Activated CD4-positive, alpha-beta T cell treated with anti-CD3 and anti-CD28 coated beads, Interleukin-2, amount 50 U/mL, for 48 hours (primary cell): Measurements from ENCODE around the gene CDK17.
"Not testable (repeated sequence)": the region's sequence is repeated elsewhere in the genome, so short reads cannot be mapped to it uniquely, and the experiment has no call there.

Experiments
- DNase-seq, 2 experiments: peaks; one replicate each; pipeline ENCODE4 v3.0.0-alpha.2; 2020

The CDK17 gene

DNA sequence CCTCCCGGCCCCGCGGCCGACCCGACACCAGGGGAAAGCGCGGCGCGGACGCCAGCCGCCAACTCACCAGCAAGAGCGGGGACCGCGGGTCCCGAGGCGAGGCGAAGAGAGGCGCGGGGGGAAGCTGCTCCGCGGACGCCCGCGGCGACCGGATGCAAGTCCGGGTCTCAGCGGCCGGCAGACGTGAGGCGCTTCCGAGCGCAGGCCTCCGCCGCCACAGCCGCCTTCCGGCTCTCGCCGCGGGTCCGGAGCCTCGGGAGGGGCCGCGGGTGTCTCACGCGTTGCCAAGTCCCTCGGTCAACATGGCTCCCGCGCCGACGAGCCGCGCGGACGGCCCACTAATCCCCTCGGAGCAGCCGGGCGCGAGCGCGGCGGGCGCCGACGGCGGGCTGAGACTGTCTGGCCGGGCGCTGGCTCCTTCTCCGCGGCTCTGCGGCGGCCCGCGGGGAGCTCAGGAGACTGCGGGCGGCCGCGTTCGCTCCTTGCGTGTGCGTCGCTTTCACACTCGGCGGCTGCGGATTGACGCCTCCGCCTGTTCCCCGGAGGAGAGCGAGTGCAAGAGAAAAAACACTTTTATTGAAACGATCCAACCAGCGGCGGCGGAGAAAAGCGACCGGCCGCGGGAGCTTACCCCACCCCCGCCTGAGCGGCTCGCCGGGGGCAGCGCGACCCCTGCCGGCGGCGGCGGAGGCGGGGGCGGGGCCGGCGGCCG lies at the start of gene CDK17:
CDK17 (minus strand) TSS at position 521 of the 712 bp plus-strand sequence. CDS start 65,603 bp downstream, outside the sequence.
- peak; percentile 81 to 87 for DNase-seq

DNA sequence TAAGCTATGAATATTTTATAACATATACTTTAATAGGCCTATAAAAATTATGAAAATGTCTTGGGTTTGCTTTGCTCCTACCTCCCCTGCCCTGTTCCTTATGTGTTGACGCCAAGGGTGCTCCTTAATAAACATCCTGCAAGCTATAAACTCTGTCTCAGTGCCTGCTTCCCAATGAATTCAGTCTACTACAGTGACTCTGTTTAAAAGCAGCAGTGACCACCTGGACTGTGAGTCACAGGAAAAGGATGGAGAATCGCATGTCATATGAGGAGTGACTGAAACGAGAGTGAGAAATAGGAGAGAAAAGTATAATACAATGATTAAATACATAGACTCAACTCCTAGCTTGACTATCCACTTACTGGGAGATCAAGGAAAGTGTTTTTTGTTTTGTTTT lies 48.1 kb upstream of the CDK17 start:
- no peak for DNase-seq

DNA sequence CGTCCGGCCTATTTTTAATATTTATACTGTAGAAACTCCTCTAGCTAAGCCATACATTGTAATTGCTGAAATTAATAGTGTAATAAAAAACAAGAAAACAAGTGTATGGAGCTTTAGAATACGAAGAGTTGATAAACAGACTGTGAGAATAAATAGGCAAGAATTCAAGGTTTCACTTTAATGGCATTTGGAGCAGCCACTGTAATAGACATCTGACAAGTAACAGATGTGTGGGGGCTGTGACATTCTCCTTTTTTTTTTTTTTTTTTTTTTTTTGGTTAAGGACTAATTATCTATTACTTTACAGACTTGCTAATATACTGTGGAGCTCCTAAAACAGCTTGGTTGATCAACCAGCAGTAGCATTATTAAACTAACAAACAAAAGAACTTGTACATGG lies 47.0 kb upstream of the CDK17 start:
- DNase-seq: no peak

- DNase-seq: peak in 1 of 2 experiments; percentile 36
Measured at GRCh38 chr12:96445691-96446583, 45.7 kb upstream of the CDK17 start.

DNA sequence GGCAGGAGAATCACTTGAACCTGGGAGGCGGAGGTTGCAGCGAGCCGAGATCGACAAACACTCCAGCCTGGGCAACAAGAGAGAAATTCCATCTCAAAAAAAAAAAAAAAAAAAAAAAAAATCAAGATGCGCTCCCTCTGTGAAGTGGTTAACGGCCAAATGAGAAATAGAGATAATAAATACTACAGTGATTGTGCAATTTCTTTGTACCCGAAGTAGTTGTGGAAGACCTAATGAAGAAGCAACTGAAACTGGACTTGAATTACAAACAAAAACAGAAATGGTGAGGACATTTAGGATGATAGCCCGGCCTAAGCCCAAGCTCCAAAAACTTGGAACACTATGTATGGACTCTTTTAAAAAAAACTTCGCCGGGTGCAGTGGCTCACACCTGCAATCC lies 44.2 kb upstream of the CDK17 start:
- no peak for DNase-seq

DNA sequence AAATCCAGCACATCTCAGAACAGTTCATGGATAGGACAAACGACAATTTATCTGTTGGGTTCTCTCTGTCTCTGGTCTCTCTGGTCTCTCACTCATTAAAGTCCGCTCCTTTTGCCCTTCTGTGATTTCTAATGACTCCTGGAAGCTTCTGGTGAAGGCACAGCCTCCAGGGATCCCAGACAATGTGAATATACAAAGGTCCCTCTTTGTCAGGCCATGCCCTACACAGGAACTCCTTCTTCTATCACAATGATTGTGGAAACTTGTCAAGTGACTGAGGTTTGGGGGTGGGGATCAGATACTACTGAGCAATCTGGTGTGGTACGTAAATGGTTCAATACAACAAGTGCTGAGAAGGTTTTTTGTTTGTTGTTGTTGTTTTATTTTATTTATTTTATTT lies 42.7 kb upstream of the CDK17 start:
- DNase-seq: no peak

- no peak for DNase-seq
Measured at GRCh38 chr12:96441816-96442215, 41.6 kb upstream of the CDK17 start.

DNA sequence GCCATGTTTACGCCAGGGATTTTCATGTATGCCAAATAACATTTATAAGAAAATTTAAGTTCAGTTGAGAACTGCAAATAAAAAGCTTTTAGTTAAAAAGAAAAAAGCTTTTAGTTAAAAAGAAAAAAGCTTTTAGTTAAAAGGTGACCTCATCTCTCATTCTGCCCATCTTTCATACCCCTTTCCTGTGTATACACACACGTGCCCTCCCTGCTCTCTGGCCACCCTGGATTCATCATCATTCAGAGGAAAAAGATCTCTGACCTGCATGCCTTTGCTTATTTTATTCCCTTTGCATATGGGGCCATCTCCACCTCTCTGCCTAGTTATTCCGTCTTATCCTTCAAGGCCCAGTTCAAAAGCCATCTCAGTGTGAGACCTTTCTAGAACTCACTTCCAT lies 38.1 kb upstream of the CDK17 start:
- DNase-seq: no peak

GRCh38 chr12:96437171-96437445 lies 36.9 kb upstream of the CDK17 start:
- DNase-seq: no peak

- no peak for DNase-seq
Measured at GRCh38 chr12:96436366-96437170, 36.3 kb upstream of the CDK17 start.

DNA sequence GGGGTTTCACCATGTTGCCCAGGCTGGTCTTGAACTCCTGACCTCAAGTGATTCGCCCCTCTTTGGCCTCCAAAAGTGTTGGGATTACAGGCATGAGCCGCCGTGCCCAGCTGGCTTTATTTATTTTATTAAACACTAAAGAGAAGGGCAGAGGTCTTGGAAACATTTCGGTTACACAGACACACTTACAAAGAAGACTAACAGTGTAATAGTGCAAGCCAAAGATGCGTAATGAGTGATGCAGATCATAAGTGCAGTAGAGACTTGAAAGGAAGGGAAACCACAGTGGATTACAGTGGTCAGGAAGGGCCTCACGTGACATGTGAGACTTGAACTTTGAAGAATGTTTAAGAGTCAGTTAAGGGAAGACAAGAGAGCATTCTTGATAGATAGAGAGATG lies 33.9 kb upstream of the CDK17 start:
- peak; percentile 52 to 66 for DNase-seq

DNA sequence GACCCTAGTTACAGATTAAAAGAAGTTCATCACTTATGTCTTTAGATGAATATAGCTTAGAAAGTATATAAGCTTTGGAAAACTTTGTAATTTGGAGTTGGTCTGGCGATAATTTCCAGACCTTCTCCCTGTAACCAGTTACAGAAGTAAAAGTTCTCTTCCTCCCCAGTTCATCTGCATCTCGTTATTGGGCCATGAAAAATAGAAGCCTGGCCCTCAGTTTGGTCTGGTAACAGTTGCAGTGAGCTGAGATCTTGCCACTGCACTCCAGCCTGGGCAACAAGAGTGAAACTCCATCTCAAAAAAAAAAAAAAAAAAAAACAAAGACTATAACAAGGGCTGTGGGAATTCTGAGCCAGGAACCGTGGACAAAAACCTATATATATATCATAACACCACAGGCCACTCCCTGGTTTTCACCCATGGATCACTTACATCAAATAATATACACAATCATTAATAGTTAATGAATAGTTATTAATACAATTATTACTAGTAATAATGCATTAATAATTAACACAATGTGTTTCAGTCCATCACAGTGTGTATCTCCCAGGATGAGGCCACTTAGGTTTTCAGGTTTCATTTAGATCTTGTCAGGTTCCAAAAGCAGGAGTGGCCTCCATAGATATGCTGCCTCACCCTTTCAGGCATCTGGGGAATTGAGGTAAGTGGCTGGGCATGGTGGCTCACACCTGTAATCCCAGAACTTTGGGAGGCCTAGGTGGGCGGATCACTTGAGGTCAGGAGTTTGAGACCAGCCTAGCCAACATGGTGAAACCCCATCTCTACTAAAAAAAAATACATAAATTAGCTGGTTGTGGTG lies 32.5 kb upstream of the CDK17 start:
- DNase-seq: not testable (repeated sequence)

DNA sequence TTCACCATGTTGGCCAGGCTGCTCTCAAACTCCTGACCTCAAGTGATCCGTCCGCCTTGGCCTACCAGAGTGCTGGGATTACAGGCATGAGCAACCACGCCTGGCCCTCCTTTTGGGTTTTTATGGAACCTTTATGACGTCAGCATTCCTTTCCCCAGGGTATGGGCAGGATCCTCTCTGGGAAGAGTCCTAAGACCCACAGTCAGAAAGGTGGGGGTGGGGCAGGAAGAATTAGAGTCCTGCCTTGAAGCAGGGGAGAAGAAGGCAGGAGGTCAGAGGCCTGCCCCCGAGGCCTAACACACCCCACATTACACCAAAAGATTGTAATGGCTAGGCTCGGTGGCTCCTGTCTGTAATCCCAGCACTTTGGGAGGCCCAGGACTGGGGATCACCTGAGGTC lies 30.8 kb upstream of the CDK17 start:
- DNase-seq: no peak

GRCh38 chr12:96427269-96427729 lies 27.1 kb upstream of the CDK17 start:
- DNase-seq: peak; percentile 23 to 46

DNA sequence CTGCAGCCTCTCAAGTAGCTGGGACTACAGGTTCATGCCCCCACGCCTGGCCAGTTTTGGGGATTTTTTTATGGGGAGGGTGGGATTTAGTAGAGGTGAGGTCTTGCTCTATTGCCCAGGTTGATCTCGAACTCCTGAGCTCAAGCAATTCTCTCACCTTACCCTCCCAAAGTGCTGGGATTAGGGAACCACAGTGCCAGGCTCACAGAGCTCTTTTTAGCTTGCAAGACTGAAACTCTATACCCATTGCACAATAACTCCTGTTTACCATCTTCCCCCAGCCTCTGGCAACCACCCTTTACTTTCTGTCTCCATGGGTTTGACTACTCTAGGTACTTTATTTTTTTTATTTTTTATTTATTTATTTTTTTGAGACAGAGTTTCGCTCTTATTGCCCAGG lies 25.7 kb upstream of the CDK17 start:
- DNase-seq: no peak

DNA sequence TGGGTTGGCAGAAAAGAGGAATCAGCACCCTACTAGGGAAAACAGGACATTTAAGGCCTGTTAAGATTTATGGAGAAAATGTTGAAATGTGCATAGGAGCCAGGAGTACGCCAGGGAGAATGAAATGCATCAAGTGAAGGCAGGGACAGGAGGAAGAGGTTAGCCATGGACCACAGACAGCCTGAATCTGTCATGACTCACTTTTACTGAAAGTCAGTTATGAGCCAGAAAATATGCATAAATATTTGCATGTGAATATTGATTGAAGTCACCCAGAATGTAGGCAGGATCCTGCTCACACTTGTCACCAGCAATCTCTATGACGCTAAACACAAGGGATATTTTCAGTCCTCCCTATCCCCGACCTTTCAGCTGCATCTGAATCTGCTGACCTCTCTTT lies 25.1 kb upstream of the CDK17 start:
- peak; percentile 19 to 42 for DNase-seq

DNA sequence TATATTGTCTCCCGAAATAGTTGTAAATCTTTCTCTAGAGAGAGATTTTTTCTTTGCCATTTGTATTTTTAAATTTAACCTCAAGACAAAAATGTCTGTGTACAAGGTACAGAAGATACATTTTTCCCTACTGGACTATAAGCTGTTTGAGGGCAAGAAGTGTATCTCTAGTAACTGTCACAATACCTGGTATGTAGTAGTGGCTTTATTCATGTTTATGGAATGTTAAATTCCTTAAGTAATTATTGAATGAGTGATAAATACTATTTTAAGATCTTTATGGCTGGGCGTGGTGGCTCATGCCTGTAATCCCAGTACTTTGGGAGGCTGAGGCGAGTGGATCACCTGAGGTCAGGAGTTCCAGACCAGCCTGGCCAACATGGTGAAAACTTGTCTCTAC lies 24.4 kb upstream of the CDK17 start:
- no peak for DNase-seq

DNA sequence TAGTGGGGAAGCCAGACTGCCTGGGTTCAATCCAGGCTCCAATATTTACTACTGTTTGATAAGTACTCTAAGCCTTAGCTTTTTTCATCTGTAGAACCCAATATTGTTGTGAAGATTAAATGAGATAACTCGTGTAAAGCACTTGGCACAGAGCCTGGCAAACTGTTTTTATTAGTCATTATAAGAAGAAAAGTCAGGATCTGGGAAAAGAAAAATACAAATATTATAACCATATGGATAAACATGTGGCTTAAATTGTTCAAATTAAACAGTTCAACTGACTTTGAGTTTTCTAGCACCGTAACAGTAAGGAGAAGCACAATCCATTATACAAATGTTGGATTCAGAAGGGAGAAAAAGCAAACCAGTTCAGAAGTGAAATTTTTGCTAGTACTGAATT lies 22.0 kb upstream of the CDK17 start:
- no peak for DNase-seq

DNA sequence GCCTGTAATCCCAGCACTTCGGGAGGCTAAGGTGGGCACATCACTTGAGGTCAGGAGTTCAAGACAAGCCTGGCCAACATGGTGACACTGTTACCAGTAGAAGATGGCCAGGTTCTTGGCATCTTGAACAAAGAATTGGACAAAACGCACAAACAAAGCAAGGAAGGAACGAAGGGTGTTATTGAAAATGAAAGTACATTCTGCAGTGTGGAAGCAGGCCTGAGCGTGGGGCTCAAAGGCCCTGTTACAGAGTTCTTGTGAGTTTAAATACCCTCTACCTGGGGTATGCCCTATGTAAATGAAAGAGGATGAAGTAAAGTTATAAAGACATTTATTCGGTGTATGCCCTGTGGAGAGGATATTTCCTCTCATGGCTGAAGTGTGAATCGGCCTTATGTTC lies 20.8 kb upstream of the CDK17 start:
- no peak for DNase-seq

- DNase-seq: no peak
Measured at GRCh38 chr12:96420277-96420835, 20.1 kb upstream of the CDK17 start.

GRCh38 chr12:96419576-96420276 lies 19.5 kb upstream of the CDK17 start:
- DNase-seq: no peak

GRCh38 chr12:96417688-96418087 lies 17.4 kb upstream of the CDK17 start:
- not testable (repeated sequence) for DNase-seq
